ENCODE results near the gene FANCD2. TPM values are rescaled to one million over a fixed set of nuclear protein-coding genes. Genes with fewer than 3 reads are reported as not detected.

FANCD2 gene
- total RNA-seq, 1 experiment from 2014 or later = 74.9 TPM

DNA sequence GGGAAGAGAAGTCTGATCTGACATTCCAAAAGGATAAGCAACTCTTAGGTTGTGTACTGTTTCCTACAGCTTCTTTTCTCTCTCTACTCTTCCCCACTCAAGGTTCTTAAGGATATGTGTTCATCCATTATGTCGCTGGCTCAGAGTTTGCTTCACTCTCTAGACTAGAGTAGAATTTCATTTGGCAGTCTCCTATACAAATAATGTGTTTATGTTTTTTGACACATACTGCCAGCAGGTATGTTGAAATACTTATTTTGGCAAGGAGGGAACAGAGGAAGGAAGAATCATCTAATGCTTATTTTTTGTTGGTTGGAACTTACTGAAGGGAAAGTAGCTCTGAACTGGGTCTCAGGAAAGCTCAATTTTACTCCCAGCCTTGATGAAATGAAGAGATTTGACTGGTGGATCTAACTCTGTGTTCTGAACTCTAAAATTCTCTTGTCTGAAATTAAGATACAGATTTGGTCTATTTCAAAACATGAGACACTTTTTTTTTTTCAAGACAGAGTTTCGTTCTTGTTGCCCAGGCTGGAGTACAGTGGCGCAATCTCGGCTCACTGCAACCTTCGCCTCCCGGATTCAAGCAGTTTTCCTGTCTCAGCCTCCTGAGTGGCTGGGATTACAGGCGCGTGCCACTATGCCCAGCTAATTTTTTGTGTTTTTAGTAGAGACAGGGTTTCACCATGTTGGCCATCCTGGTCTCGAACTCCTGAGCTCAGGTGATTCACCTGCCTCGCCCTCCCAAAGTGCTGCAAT lies 32.0 kb upstream of the FANCD2 start:
- no peak overlapping the region for H3K9ac ChIP-seq (ENCODE audit: extremely low read depth, insufficient read length, low read length)
- peaks cover 2% of the 10 kb centered on the region; the same call in 1 of the 2 replicates for H3K79me2 ChIP-seq (ENCODE audit: insufficient read depth, low read length)
- H2BK120ac ChIP-seq (ENCODE audit: low read depth, low read length, poor library complexity, severe bottlenecking) = no peak overlapping the region
- no peaks in the 10 kb centered on the region for H3K27me3 ChIP-seq (ENCODE audit: insufficient read depth, low read length)
- no peak overlapping the region for H3K18ac ChIP-seq (ENCODE audit: insufficient read length, low read depth, low read length)
- H3K9me3 ChIP-seq (ENCODE audit: control insufficient read depth, low read depth, low read length) = no peaks in the 10 kb centered on the region
- no peak overlapping the region for H2BK12ac ChIP-seq (ENCODE audit: insufficient read length, low read depth, low read length)
- Mint-ChIP-seq H3K27ac (no peak overlapping the region), H3K4me3 (no peak overlapping the region), H3K4me1 (no peaks in the 10 kb centered on the region), H3K36me3 (ENCODE audit: insufficient read depth in 1 of 3, low read depth in 3 of 3) (peaks cover 29 to 47% (median 37%) of the 10 kb centered on the region in 3 experiments), H3K27me3 (ENCODE audit: low read depth) (no peaks in the 10 kb centered on the region), H3K9me3 (no peaks in the 10 kb centered on the region)
- H3K56ac ChIP-seq (ENCODE audit: insufficient read length, low read depth, low read length) = no peak overlapping the region
- H4K5ac ChIP-seq (ENCODE audit: insufficient read length, low read depth, low read length) = no peak overlapping the region
- H2BK20ac ChIP-seq (ENCODE audit: low read depth, low read length, poor library complexity, severe bottlenecking) = no peak overlapping the region
- no peak overlapping the region for H2AK5ac ChIP-seq (ENCODE audit: insufficient read length, low read length)
- peaks cover 2% of the 10 kb centered on the region for H3K79me1 ChIP-seq (ENCODE audit: insufficient read depth, low read depth, low read length, poor library complexity, severe bottlenecking)
- H2AFZ ChIP-seq (ENCODE audit: low read length) = no peak overlapping the region
- no peak overlapping the region for H3K23ac ChIP-seq (ENCODE audit: insufficient read length, low read depth, low read length)
- no peak overlapping the region for H4K8ac ChIP-seq (replicated peaks; ENCODE audit: insufficient read length, low read depth, low read length)
- H2BK15ac ChIP-seq (ENCODE audit: low read depth, low read length) = no peak overlapping the region
- WGBS (ENCODE audit: extremely low coverage, insufficient read length, low lambda C conversion rate) = no CpG with 5 or more reads among the region's 10 CpGs
- H3K4me1 ChIP-seq (ENCODE audit: insufficient read depth, low read length) = no peaks in the 10 kb centered on the region
- H3K14ac ChIP-seq (ENCODE audit: insufficient read depth, low read length) = no peak overlapping the region
- H3T11ph ChIP-seq (ENCODE audit: low read length) = no peak overlapping the region
- no peak for DNase-seq
- H3K4ac ChIP-seq (ENCODE audit: low read depth, low read length) = no peak overlapping the region
- no peaks in the 10 kb centered on the region for H4K20me1 ChIP-seq (ENCODE audit: control insufficient read depth, insufficient read depth, insufficient read length)
- H4K91ac ChIP-seq (ENCODE audit: insufficient read length, low read depth, low read length) = no peak overlapping the region
- no peak overlapping the region for H3K4me2 ChIP-seq (ENCODE audit: insufficient read depth, insufficient read length, low read length)
- no peak overlapping the region for H3K27ac ChIP-seq (ENCODE audit: insufficient read length, low read depth, low read length)
- H3K23me2 ChIP-seq (ENCODE audit: insufficient read length, low read depth, low read length, poor library complexity, severe bottlenecking) = no peaks in the 10 kb centered on the region
- TF ChIP-seq, protein P1, sequence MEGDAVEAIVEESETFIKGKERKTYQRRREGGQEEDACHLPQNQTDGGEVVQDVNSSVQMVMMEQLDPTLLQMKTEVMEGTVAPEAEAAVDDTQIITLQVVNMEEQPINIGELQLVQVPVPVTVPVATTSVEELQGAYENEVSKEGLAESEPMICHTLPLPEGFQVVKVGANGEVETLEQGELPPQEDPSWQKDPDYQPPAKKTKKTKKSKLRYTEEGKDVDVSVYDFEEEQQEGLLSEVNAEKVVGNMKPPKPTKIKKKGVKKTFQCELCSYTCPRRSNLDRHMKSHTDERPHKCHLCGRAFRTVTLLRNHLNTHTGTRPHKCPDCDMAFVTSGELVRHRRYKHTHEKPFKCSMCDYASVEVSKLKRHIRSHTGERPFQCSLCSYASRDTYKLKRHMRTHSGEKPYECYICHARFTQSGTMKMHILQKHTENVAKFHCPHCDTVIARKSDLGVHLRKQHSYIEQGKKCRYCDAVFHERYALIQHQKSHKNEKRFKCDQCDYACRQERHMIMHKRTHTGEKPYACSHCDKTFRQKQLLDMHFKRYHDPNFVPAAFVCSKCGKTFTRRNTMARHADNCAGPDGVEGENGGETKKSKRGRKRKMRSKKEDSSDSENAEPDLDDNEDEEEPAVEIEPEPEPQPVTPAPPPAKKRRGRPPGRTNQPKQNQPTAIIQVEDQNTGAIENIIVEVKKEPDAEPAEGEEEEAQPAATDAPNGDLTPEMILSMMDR (conservative IDR thresholded peaks at IDR 0.05) = no peak
- no peak overlapping the region for H2BK5ac ChIP-seq (ENCODE audit: insufficient read length, low read length)

All from H9 (cell line).